ENCODE data around the gene EPYC. TPM values are rescaled to one million over a fixed set of nuclear protein-coding genes. Genes with fewer than 3 reads are reported as not detected.

The EPYC gene
- total RNA-seq, 1 donor from 2014 or later: not detected

- Histone ChIP-seq H3K4me3 (no peak overlapping the region), H3K36me3 (no peaks in the 10 kb centered on the region), H3K4me1 (no peaks in the 10 kb centered on the region), H3K9me3 (no peaks in the 10 kb centered on the region), H3K27me3 (ENCODE audit: low read depth) (no peaks in the 10 kb centered on the region), H3K27ac (no peak overlapping the region)
- ATAC-seq (peak; percentile 21 to 41), DNase-seq (no peak)
- TF ChIP-seq CTCF (IDR thresholded peaks at IDR 0.05): peak; percentile 13
- intact Hi-C loops (cut with DNase I): no loop called here
These were observed 50.8 kb downstream of the EPYC start for GRCh38 chr12:90953956-90954421.

- H3K9me3 ChIP-seq: no peaks in the 10 kb centered on the region
- no peak for DNase-seq
- ATAC-seq: no peak
- intact Hi-C loops (cut with DNase I): no loop called here
- TF ChIP-seq CTCF (IDR thresholded peaks at IDR 0.05): no peak
- no peak overlapping the region for H3K27ac ChIP-seq
- no peak overlapping the region for H3K4me3 ChIP-seq
- H3K4me1 ChIP-seq: no peaks in the 10 kb centered on the region
- H3K36me3 ChIP-seq: no peaks in the 10 kb centered on the region
- no peaks in the 10 kb centered on the region for H3K27me3 ChIP-seq (ENCODE audit: low read depth)
These were observed 53.2 kb downstream of the EPYC start for GRCh38 chr12:90951432-90952105.

GRCh38 chr12:90947869-90948268 is 56.9 kb downstream of the EPYC start:
- ATAC-seq (peak in 1 of 2 donors; percentile 64), DNase-seq (no peak)
- intact Hi-C loops (cut with DNase I): no loop called here
- Histone ChIP-seq H3K9me3 (no peaks in the 10 kb centered on the region), H3K4me3 (no peak overlapping the region), H3K4me1 (no peaks in the 10 kb centered on the region), H3K36me3 (no peaks in the 10 kb centered on the region), H3K27ac (no peak overlapping the region), H3K27me3 (ENCODE audit: low read depth) (no peaks in the 10 kb centered on the region)
- TF ChIP-seq CTCF (IDR thresholded peaks at IDR 0.05): no peak

GRCh38 chr12:90945070-90945649 is 59.6 kb downstream of the EPYC start:
- intact Hi-C loops (cut with DNase I): no loop called here
- ATAC-seq (no peak), DNase-seq (no peak)
- Histone ChIP-seq H3K27ac (no peak overlapping the region), H3K36me3 (no peaks in the 10 kb centered on the region), H3K4me1 (no peaks in the 10 kb centered on the region), H3K9me3 (no peaks in the 10 kb centered on the region), H3K4me3 (no peak overlapping the region), H3K27me3 (ENCODE audit: low read depth) (no peaks in the 10 kb centered on the region)
- peak; percentile 42 for TF ChIP-seq CTCF (IDR thresholded peaks at IDR 0.05)

GRCh38 chr12:90943255-90943654 is 61.5 kb downstream of the EPYC start:
- Histone ChIP-seq H3K9me3 (no peaks in the 10 kb centered on the region), H3K27ac (no peak overlapping the region), H3K36me3 (no peaks in the 10 kb centered on the region), H3K4me1 (no peaks in the 10 kb centered on the region), H3K4me3 (no peak overlapping the region), H3K27me3 (ENCODE audit: low read depth) (no peaks in the 10 kb centered on the region)
- no peak for ATAC-seq
- no peak for TF ChIP-seq CTCF (IDR thresholded peaks at IDR 0.05)
- intact Hi-C loops (cut with DNase I): no loop called here
- no peak for DNase-seq

Measured in lower lobe of right lung (tissue), 2 donors.